ENCODE measurements around the gene CHN2.

CHN2 gene

GRCh38 chr7:29236649-29237048, 42.1 kb downstream of the CHN2 start:
- ChIA-PET POLR2A (no interaction called here), CTCF (no interaction called here)
- DNase-seq (ENCODE audit: extremely low spot score) = no peak
- TF ChIP-seq, protein P1, sequence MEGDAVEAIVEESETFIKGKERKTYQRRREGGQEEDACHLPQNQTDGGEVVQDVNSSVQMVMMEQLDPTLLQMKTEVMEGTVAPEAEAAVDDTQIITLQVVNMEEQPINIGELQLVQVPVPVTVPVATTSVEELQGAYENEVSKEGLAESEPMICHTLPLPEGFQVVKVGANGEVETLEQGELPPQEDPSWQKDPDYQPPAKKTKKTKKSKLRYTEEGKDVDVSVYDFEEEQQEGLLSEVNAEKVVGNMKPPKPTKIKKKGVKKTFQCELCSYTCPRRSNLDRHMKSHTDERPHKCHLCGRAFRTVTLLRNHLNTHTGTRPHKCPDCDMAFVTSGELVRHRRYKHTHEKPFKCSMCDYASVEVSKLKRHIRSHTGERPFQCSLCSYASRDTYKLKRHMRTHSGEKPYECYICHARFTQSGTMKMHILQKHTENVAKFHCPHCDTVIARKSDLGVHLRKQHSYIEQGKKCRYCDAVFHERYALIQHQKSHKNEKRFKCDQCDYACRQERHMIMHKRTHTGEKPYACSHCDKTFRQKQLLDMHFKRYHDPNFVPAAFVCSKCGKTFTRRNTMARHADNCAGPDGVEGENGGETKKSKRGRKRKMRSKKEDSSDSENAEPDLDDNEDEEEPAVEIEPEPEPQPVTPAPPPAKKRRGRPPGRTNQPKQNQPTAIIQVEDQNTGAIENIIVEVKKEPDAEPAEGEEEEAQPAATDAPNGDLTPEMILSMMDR (IDR thresholded peaks at IDR 0.05; ENCODE audit: control extremely low read depth, extremely low read depth, low read depth, missing control alignments) = no peak

- DNase-seq (ENCODE audit: extremely low spot score) = no peak
- TF ChIP-seq, protein P1 (IDR thresholded peaks at IDR 0.05; ENCODE audit: control extremely low read depth, extremely low read depth, low read depth, missing control alignments) = no peak
- ChIA-PET CTCF (no interaction called here), POLR2A (no interaction called here)
Measured at GRCh38 chr7:29237489-29237888, 42.9 kb downstream of the CHN2 start.

GRCh38 chr7:29239638-29240037, 45.1 kb downstream of the CHN2 start:
- CTCF ChIA-PET = interaction anchor here (1.1 to 2.3 kb wide), 2 partner anchors 8 to 9 kb away, joined by 6 to 7 read pairs; no protein-coding TSS in a partner anchor
- TF ChIP-seq, protein P1 (IDR thresholded peaks at IDR 0.05; ENCODE audit: control extremely low read depth, extremely low read depth, low read depth, missing control alignments) = no peak
- DNase-seq (ENCODE audit: extremely low spot score) = no peak
- POLR2A ChIA-PET = no interaction called here

GRCh38 chr7:29242265-29242664, 47.7 kb downstream of the CHN2 start:
- TF ChIP-seq, protein P1 (IDR thresholded peaks at IDR 0.05; ENCODE audit: control extremely low read depth, extremely low read depth, low read depth, missing control alignments) = no peak
- DNase-seq (ENCODE audit: extremely low spot score) = no peak
- CTCF ChIA-PET = no interaction called here
- POLR2A ChIA-PET = no interaction called here

GRCh38 chr7:29243910-29244655, 49.5 kb downstream of the CHN2 start:
- TF ChIP-seq, protein P1 (IDR thresholded peaks at IDR 0.05; ENCODE audit: control extremely low read depth, extremely low read depth, low read depth, missing control alignments) = no peak
- CTCF ChIA-PET = no interaction called here
- no peak for DNase-seq (ENCODE audit: extremely low spot score)
- POLR2A ChIA-PET = no interaction called here

GRCh38 chr7:29247224-29247962, 52.8 kb downstream of the CHN2 start:
- TF ChIP-seq, protein P1 (IDR thresholded peaks at IDR 0.05; ENCODE audit: control extremely low read depth, extremely low read depth, low read depth, missing control alignments) = no peak
- CTCF ChIA-PET = interaction anchor here (1.6 kb wide), 1 partner anchor 8 kb away, joined by 7 read pairs; no protein-coding TSS in a partner anchor
- DNase-seq (ENCODE audit: extremely low spot score) = no peak
- POLR2A ChIA-PET = no interaction called here

Data from GM10248 (cell line).